ENCODE measurements around the gene HCAR1. TPM values are rescaled to one million over a fixed set of nuclear protein-coding genes. Genes with fewer than 3 reads are reported as not detected.

The HCAR1 gene
- polyA plus RNA-seq (2013, experiment 1 of 2), result 0.04 TPM
- polyA plus RNA-seq (2013, experiment 2 of 2), result 0.03 TPM

GRCh38 chr12:122730215-122731014 lies at the start of gene HCAR1:
TSS of gene HCAR1 (minus strand) at chr12:122730844. CDS start at chr12:122730339, 505 bp downstream.
- H3K23ac ChIP-seq (ENCODE audit: low read length), result no peak within 1 kb of the TSS
- no peak within 1 kb of the TSS for H3K4me3 ChIP-seq (ENCODE audit: low read length)
- H2BK120ac ChIP-seq (ENCODE audit: low read depth, low read length), result no peak within 1 kb of the TSS
- H2AK5ac ChIP-seq (ENCODE audit: low read length), result peak within 1 kb of the TSS; percentile 18
- H3K27ac ChIP-seq (ENCODE audit: low read depth, low read length), result no peak within 1 kb of the TSS
- no peaks in the 10 kb centered on the region for H3K79me1 ChIP-seq (ENCODE audit: low read length)
- no peaks in the 10 kb centered on the region for H3K79me2 ChIP-seq (ENCODE audit: control insufficient read depth, insufficient read depth, low read length)
- H2BK5ac ChIP-seq (ENCODE audit: low read length), result no peak within 1 kb of the TSS
- H3K4me2 ChIP-seq (ENCODE audit: low read length), result no peak within 1 kb of the TSS
- WGBS (ENCODE audit: extremely low coverage, insufficient coverage, low lambda C conversion rate), result no CpG with 5 or more reads among the region's 32 CpGs
- peak within 1 kb of the TSS; percentile 25 for H3K56ac ChIP-seq (ENCODE audit: low read length)
- peak; percentile 30 for DNase-seq
- H4K5ac ChIP-seq (ENCODE audit: low read length), result no peak within 1 kb of the TSS
- no peak within 1 kb of the TSS for H3K4ac ChIP-seq (ENCODE audit: low read depth, low read length)
- H3K27me3 ChIP-seq (ENCODE audit: insufficient read depth, low read length, poor library complexity), result no peaks in the 10 kb centered on the region
- no peaks in the 10 kb centered on the region for H3K4me1 ChIP-seq (ENCODE audit: control insufficient read depth, low read depth, low read length)
- no peak within 1 kb of the TSS for H3K18ac ChIP-seq (ENCODE audit: low read length)
- H3K36me3 ChIP-seq (ENCODE audit: control insufficient read depth, insufficient read depth, low read length), result no peaks in the 10 kb centered on the region
- no peak within 1 kb of the TSS for H4K8ac ChIP-seq (ENCODE audit: low read depth, low read length)
- no peak within 1 kb of the TSS for H2BK15ac ChIP-seq (replicated peaks; ENCODE audit: low read depth)
- no peak within 1 kb of the TSS for H3K9ac ChIP-seq (ENCODE audit: low read length)

- H2BK120ac ChIP-seq (ENCODE audit: low read depth, low read length), result no peak overlapping the region
- peaks cover 10% of the 10 kb centered on the region for H3K36me3 ChIP-seq (ENCODE audit: control insufficient read depth, insufficient read depth, low read length)
- H4K8ac ChIP-seq (ENCODE audit: low read depth, low read length), result no peak overlapping the region
- no peak overlapping the region for H3K23ac ChIP-seq (ENCODE audit: low read length)
- peaks cover 7% of the 10 kb centered on the region for H3K4me1 ChIP-seq (ENCODE audit: control insufficient read depth, low read depth, low read length)
- H3K4me3 ChIP-seq (ENCODE audit: low read length), result no peak overlapping the region
- H3K27ac ChIP-seq (ENCODE audit: low read depth, low read length), result no peak overlapping the region
- no peak overlapping the region for H2BK15ac ChIP-seq (replicated peaks; ENCODE audit: low read depth)
- H3K4ac ChIP-seq (ENCODE audit: low read depth, low read length), result no peak overlapping the region
- no peak overlapping the region for H4K5ac ChIP-seq (ENCODE audit: low read length)
- no peak overlapping the region for H2AK5ac ChIP-seq (ENCODE audit: low read length)
- H3K27me3 ChIP-seq (ENCODE audit: insufficient read depth, low read length, poor library complexity), result no peaks in the 10 kb centered on the region
- H3K79me2 ChIP-seq (ENCODE audit: control insufficient read depth, insufficient read depth, low read length), result peaks cover 38% of the 10 kb centered on the region
- H3K56ac ChIP-seq (ENCODE audit: low read length), result no peak overlapping the region
- no peak overlapping the region for H3K9ac ChIP-seq (ENCODE audit: low read length)
- no peak overlapping the region for H3K4me2 ChIP-seq (ENCODE audit: low read length)
- no peak overlapping the region for H3K18ac ChIP-seq (ENCODE audit: low read length)
- peaks cover 16% of the 10 kb centered on the region for H3K79me1 ChIP-seq (ENCODE audit: low read length)
- no CpG with 5 or more reads among the region's 1 CpG for WGBS (ENCODE audit: extremely low coverage, insufficient coverage, low lambda C conversion rate)
- no peak overlapping the region for H2BK5ac ChIP-seq (ENCODE audit: low read length)
- DNase-seq, result no peak
These were observed 26.9 kb upstream of the HCAR1 start for GRCh38 chr12:122757568-122757967.

- Histone ChIP-seq H3K4ac (ENCODE audit: low read depth, low read length) (no peak overlapping the region), H4K5ac (ENCODE audit: low read length) (no peak overlapping the region), H2AK5ac (ENCODE audit: low read length) (no peak overlapping the region), H3K36me3 (ENCODE audit: control insufficient read depth, insufficient read depth, low read length) (peaks cover 9% of the 10 kb centered on the region), H4K8ac (ENCODE audit: low read depth, low read length) (no peak overlapping the region), H3K56ac (ENCODE audit: low read length) (no peak overlapping the region), H3K4me2 (ENCODE audit: low read length) (no peak overlapping the region), H3K27me3 (ENCODE audit: insufficient read depth, low read length, poor library complexity) (no peaks in the 10 kb centered on the region), H3K4me3 (ENCODE audit: low read length) (no peak overlapping the region), H3K23ac (ENCODE audit: low read length) (no peak overlapping the region), H2BK5ac (ENCODE audit: low read length) (no peak overlapping the region), H2BK120ac (ENCODE audit: low read depth, low read length) (no peak overlapping the region), H3K79me1 (ENCODE audit: low read length) (peaks cover 14% of the 10 kb centered on the region), H3K79me2 (ENCODE audit: control insufficient read depth, insufficient read depth, low read length) (peaks cover 37% of the 10 kb centered on the region), H3K4me1 (ENCODE audit: control insufficient read depth, low read depth, low read length) (peaks cover 7% of the 10 kb centered on the region), H3K18ac (ENCODE audit: low read length) (no peak overlapping the region), H3K9ac (ENCODE audit: low read length) (no peak overlapping the region), H2BK15ac (replicated peaks; ENCODE audit: low read depth) (no peak overlapping the region), H3K27ac (ENCODE audit: low read depth, low read length) (no peak overlapping the region)
- DNase-seq, result no peak
- no CpG with 5 or more reads among the region's 1 CpG for WGBS (ENCODE audit: extremely low coverage, insufficient coverage, low lambda C conversion rate)
These were observed 24.1 kb upstream of the HCAR1 start for GRCh38 chr12:122754790-122755189.

GRCh38 chr12:122753319-122753650 lies 22.6 kb upstream of the HCAR1 start:
- peaks cover 14% of the 10 kb centered on the region for H3K79me1 ChIP-seq (ENCODE audit: low read length)
- H4K8ac ChIP-seq (ENCODE audit: low read depth, low read length), result peak overlapping the region; percentile 3
- H2BK5ac ChIP-seq (ENCODE audit: low read length), result peak overlapping the region; percentile 57
- H3K18ac ChIP-seq (ENCODE audit: low read length), result peak overlapping the region; percentile 72
- peaks cover 31% of the 10 kb centered on the region for H3K79me2 ChIP-seq (ENCODE audit: control insufficient read depth, insufficient read depth, low read length)
- H2AK5ac ChIP-seq (ENCODE audit: low read length), result peak overlapping the region; percentile 95
- H3K27me3 ChIP-seq (ENCODE audit: insufficient read depth, low read length, poor library complexity), result no peaks in the 10 kb centered on the region
- no peak for DNase-seq
- H3K23ac ChIP-seq (ENCODE audit: low read length), result no peak overlapping the region
- H3K4me3 ChIP-seq (ENCODE audit: low read length), result peak overlapping the region; percentile 92
- H3K4ac ChIP-seq (ENCODE audit: low read depth, low read length), result no peak overlapping the region
- H2BK15ac ChIP-seq (replicated peaks; ENCODE audit: low read depth), result no peak overlapping the region
- no peak overlapping the region for H2BK120ac ChIP-seq (ENCODE audit: low read depth, low read length)
- WGBS (ENCODE audit: extremely low coverage, insufficient coverage, low lambda C conversion rate), result no CpG with 5 or more reads among the region's 5 CpGs
- peaks cover 7% of the 10 kb centered on the region for H3K4me1 ChIP-seq (ENCODE audit: control insufficient read depth, low read depth, low read length)
- H3K27ac ChIP-seq (ENCODE audit: low read depth, low read length), result no peak overlapping the region
- peak overlapping the region; percentile 99 for H3K9ac ChIP-seq (ENCODE audit: low read length)
- H3K4me2 ChIP-seq (ENCODE audit: low read length), result peak overlapping the region; percentile 95
- H3K36me3 ChIP-seq (ENCODE audit: control insufficient read depth, insufficient read depth, low read length), result peaks cover 7% of the 10 kb centered on the region
- no peak overlapping the region for H4K5ac ChIP-seq (ENCODE audit: low read length)
- H3K56ac ChIP-seq (ENCODE audit: low read length), result peak overlapping the region; percentile 99

- Histone ChIP-seq H3K4me1 (ENCODE audit: control insufficient read depth, low read depth, low read length) (peaks cover 7% of the 10 kb centered on the region), H3K79me2 (ENCODE audit: control insufficient read depth, insufficient read depth, low read length) (peaks cover 27% of the 10 kb centered on the region), H3K27me3 (ENCODE audit: insufficient read depth, low read length, poor library complexity) (no peaks in the 10 kb centered on the region), H3K4me3 (ENCODE audit: low read length) (peak within 1 kb of the TSS; percentile 92), H3K36me3 (ENCODE audit: control insufficient read depth, insufficient read depth, low read length) (peaks cover 6% of the 10 kb centered on the region), H3K9ac (ENCODE audit: low read length) (peak within 1 kb of the TSS; percentile 99), H4K8ac (ENCODE audit: low read depth, low read length) (peak within 1 kb of the TSS; percentile 3), H3K4me2 (ENCODE audit: low read length) (peak within 1 kb of the TSS; percentile 95), H3K79me1 (ENCODE audit: low read length) (peaks cover 14% of the 10 kb centered on the region), H2BK5ac (ENCODE audit: low read length) (peak within 1 kb of the TSS; percentile 73), H4K5ac (ENCODE audit: low read length) (no peak within 1 kb of the TSS), H2AK5ac (ENCODE audit: low read length) (peak within 1 kb of the TSS; percentile 95), H3K23ac (ENCODE audit: low read length) (peak within 1 kb of the TSS; percentile 97), H2BK15ac (replicated peaks; ENCODE audit: low read depth) (no peak within 1 kb of the TSS), H3K56ac (ENCODE audit: low read length) (peak within 1 kb of the TSS; percentile 99), H3K27ac (ENCODE audit: low read depth, low read length) (peak within 1 kb of the TSS; percentile 89), H3K18ac (ENCODE audit: low read length) (peak within 1 kb of the TSS; percentile 72), H2BK120ac (ENCODE audit: low read depth, low read length) (peak within 1 kb of the TSS; percentile 68), H3K4ac (ENCODE audit: low read depth, low read length) (peak within 1 kb of the TSS; percentile 78)
- DNase-seq, result peak; percentile 98
- WGBS (ENCODE audit: extremely low coverage, insufficient coverage, low lambda C conversion rate), result no CpG with 5 or more reads among the region's 73 CpGs
These were observed 22.0 kb upstream of the HCAR1 start, which contains the start of gene DENR for GRCh38 chr12:122752464-122753318. TSS of gene DENR (plus strand) at chr12:122752824. CDS start at chr12:122753702, 878 bp downstream.
